GM21423 (cell line): ENCODE measurements around the gene P3H3.
"Not testable (repeated sequence)": the region's sequence is repeated elsewhere in the genome, so short reads cannot be mapped to it uniquely, and the experiment has no call there.

Experiments
- ATAC-seq: cut with Tn5 transposase; IDR thresholded peaks from one replicate; pipeline ENCODE4 v1.9.1; 2021; ENCODE audit warnings: mild to moderate bottlenecking, moderate library complexity; ENCODE audit not compliant: unreplicated experiment

The P3H3 gene

GRCh38 chr12:6863586-6864321, 35.5 kb downstream of the P3H3 start:
- ATAC-seq = no peak

- not testable (repeated sequence) for ATAC-seq
Observed at GRCh38 chr12:6865307-6865706, 37.1 kb downstream of the P3H3 start.

GRCh38 chr12:6866163-6866919, 38.1 kb downstream of the P3H3 start:
- no peak for ATAC-seq

GRCh38 chr12:6866920-6867412, 38.8 kb downstream of the P3H3 start:
- ATAC-seq = no peak

- peak; percentile 55 for ATAC-seq
Observed at GRCh38 chr12:6867413-6868210, 39.4 kb downstream of the P3H3 start, which contains the start of gene TPI1. TPI1 (plus strand) TSS chr12:6867531; CDS start chr12:6867567, 36 bp downstream.

- no peak for ATAC-seq
Observed at GRCh38 chr12:6868211-6869048, 40.2 kb downstream of the P3H3 start.

- no peak for ATAC-seq
Observed at GRCh38 chr12:6869049-6870021, 41.1 kb downstream of the P3H3 start.

GRCh38 chr12:6870304-6870703, 42.1 kb downstream of the P3H3 start:
- ATAC-seq = not testable (repeated sequence)

GRCh38 chr12:6871052-6871957, 43.1 kb downstream of the P3H3 start:
- ATAC-seq = no peak

- peak; percentile 33 for ATAC-seq
Observed at GRCh38 chr12:6872073-6873048, 44.2 kb downstream of the P3H3 start.

- peak; percentile 74 for ATAC-seq
Observed at GRCh38 chr12:6873094-6874014, 45.1 kb downstream of the P3H3 start, which contains the start of gene SPSB2. SPSB2 (minus strand) TSS chr12:6873303; CDS start chr12:6872901, 402 bp downstream.

- not testable (repeated sequence) for ATAC-seq
Observed at GRCh38 chr12:6874015-6874368, 45.8 kb downstream of the P3H3 start.

GRCh38 chr12:6879824-6880223, 51.6 kb downstream of the P3H3 start:
- ATAC-seq = not testable (repeated sequence)

GRCh38 chr12:6883252-6883651, 55.0 kb downstream of the P3H3 start:
- no peak for ATAC-seq

- no peak for ATAC-seq
Observed at GRCh38 chr12:6883683-6884082, 55.5 kb downstream of the P3H3 start.

GRCh38 chr12:6884539-6884938, 56.3 kb downstream of the P3H3 start:
- no peak for ATAC-seq
